ENCODE results near the gene MYOF.
"Not testable (repeated sequence)": the region's sequence is repeated elsewhere in the genome, so short reads cannot be mapped to it uniquely, and the experiment has no call there.

The MYOF gene

DNA sequence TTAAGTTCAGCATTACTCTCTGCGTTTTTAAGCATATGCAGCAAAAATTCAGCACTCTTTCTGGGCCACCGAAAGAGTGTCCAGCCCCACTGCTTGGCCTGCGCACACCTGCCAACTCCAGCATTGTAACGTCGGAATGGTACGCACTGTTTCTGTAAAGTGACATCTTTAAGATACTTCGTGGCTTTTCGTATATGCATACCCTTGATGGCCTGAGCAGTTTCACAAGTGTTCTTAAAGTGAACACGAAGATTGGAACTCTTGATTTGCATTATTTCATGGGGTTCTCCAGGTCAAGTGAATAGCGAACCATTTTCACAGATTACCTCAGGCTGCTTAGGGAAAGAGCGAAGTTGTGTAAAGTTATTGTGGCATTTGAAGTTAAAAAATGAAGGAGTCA, 197.9 kb downstream of the MYOF start:
- DNase-seq = not testable (repeated sequence)

DNA sequence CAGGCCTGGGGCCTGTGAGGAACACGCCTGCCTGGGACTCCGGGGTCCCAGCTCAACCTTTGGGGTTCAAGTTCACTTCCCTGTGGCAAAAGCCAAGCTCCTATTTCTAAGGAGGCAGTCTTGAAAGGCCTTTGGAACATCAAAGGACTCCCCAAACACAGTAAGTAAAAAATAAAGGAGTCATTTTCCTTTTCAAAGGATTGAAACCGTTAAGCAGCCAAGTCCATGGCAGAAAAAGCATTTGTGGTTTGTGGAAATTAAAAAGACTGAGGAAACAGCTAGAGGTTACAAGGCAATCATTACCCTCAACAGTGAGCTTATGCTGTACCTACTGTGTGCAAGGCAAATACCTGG, 200.8 kb downstream of the MYOF start:
- DNase-seq = no peak

DNA sequence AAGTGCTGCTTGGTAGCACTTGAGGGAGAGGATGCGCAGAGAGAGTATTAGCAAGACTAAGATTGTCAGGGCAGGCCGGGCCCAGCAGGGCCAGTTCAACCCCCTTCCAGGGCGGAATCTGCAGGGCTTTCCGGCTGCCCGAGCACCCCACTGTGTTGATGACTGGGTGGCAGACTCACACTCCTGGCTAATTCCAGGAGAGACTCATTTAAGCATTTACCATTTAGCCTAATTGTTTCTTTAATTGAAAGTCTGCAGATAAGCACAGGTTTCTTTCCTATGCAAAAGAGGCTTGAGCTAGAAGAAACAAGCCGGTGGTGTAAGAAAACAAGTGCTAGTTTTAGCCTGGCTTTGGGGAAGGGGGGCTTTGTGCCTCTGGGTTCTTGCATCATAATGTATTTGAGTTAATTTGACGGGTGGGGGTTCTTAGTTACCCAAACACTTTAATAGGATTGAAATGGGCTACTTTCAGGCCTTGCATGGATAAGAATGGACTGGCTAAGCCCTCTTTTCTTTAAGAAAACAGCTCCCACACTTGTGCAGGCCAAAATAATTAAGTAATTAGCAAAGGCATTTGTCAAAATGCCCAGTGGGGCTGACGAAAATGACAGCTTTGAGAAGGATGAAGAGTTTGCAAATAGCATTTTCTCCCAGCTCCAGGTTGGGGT, 201.3 kb downstream of the MYOF start:
- DNase-seq = no peak

DNA sequence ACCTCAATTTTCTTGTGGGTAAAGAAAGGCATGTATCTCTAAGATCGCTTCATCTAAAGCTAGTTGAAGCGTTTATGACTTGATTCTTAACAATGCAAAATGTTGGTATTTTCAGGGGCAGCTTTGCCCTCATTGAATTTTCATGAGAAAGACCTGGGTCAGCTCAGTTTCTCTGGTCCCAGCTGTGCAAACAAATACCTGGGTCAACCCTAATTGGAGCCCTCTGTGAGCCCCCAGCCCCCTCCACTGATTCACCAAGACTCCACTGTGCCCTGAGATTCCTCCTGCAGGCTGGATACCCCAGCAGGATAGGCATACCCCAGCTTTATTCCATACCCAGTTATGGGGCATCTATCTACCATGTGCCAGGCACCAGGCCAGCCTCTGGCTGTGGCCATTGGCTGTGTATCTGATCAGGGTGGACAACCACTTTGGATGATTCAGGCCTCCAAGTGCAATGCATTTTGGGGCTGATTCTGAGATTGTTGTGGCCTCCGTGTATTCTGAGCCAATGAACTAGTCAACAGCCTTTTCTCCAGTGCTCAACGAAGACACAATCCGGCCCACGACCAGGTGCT, 201.9 kb downstream of the MYOF start:
- DNase-seq = no peak

DNA sequence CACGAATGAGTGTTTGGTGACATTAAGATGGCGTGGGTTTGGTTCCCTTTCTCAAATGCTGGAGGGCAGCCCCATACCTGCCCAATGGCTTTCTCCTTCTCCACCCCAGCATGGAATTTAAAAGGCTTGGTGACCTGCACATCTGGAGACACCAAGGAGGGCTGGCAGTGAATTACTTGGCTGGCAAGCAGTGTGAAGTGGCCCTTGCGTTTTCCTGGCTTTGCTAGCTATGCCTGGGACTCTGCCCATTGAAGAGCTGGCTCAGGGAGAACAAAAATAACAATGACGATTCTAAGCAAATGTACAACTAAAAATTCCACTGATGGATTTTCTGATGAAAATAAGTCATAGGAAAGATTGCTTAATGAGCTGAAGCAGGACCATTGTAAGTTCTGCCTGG, 204.8 kb downstream of the MYOF start:
- DNase-seq = no peak

DNA sequence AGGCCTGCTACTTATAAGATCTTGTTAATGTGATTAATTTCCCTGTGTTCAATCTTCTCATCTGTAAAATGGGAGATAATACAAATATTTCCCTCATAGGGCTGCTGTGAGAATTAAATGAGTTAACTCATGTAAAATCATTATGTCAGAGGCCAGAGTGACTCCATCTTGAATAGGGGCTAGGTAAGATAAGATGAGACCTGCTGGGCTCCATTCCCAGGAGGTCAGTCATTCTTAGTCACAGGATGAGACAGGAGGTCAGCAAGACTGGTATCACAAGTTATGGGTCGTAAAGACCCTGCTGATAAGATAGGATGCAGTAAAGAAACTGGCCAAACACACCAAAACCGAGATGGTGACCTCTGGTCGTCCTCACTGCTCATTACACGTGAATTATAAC, 207.7 kb downstream of the MYOF start:
- no peak for DNase-seq

DNA sequence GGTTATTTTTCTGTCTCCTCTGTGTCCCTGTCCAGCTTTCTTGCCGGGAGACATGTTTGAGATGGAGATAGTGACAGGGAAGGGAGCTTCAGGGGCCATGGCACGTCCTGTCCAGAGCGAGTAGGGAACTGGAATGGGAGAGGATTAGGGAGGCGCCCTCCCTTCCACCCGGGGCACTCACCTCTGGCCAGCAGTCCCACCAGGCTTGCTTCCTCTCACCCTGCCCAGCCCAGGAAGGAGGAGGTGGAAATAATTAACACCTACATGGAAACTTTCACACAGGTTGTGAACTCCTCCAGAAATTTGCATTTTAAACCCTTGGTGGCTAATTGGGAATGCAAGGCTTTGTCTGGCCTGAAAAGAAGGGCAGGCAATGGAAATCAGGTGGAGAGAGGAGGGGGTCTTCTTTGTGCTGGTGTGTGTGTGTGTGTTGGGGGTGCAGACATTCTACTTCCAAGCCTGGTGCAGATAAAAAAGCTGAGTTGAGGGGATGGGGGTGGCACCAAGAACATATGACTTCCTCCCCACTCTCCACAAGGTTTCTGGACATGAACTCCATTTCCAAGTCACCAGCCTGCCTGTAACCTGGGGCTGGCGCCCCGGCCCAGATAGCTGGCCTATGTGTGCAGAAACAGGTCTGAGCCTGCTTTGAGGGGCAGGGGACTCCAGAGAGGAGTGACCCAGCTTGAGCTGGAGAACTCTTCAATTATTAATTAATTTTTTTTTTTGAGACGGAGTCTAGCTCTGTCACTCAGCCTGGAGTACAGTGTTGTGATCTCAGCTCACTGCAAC, 209.1 kb downstream of the MYOF start:
- no peak for DNase-seq

DNA sequence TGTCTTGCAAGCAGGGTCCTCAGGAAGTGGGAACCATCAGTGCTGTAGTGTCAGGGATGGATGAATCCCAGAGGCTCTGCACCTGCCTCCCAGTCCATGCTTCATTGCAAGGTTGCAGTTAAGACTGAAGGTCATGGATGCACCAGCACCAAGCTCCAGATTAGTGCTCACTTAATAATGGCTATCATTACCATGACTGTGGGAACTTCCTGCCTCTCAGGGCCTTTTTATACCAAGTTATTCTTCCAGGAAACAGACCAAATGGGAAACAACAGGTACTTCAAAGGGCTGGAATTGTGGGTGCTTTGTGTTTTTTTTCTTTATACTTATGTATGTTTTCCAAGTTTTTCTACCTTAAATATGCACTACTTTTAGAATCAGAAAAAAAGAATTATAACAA, 210.8 kb downstream of the MYOF start:
- no peak for DNase-seq

DNA sequence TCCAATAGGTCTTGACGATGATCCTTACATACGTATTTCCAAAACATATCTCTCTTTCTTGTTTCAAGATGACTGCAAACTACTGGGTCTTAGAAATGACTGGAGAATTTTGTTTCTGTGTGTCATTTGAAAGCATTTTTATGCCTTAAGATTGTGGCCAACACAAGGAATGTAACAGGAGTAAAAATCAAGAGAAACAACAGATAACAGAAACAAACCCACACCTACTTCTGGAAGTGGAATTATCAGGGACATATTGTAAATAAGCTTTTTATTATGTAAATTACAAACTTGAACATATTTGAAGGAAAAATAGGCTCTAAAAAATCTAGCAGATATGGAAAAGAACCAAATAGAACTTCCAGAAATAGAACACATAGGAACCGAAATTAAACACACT, 212.9 kb downstream of the MYOF start:
- DNase-seq = no peak

DNA sequence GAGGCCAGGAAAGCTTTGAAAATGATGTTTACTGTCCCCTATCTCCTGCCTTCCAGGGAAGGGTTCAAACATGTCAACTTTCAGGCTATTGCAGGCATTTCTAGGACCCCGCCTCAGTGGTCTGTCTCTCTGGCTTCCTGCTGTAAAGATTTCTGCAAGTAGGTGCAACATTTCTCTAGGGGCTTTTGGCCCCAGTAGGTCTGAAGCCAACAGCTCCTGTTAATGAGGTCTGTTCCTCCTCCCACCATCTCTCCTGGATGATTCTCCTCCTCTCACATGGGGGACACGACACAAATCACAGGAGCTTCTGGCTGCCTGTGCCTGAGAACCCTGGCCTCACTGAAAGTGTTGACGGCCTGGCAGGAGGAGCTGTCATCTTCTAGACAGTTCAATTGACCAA, 214.1 kb downstream of the MYOF start:
- DNase-seq = no peak

DNA sequence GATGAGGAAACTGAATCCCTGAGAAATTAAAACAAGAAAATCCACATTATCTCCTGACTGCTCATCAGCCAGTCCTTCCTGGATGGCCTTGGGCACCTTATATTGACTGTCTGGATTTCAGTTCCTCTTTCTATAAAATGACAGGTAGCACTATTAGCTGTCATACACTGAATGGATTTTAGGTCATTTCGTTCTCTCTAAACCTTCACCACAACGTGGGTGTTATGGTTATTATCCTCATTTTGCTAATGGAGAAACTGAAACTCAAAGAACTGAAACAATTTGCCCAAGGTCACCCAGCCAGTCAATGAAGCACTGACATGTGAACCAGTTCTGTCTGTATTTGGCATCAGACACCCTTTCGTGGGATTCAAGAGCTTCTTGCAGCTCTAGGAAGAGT, 214.6 kb downstream of the MYOF start:
- no peak for DNase-seq

DNA sequence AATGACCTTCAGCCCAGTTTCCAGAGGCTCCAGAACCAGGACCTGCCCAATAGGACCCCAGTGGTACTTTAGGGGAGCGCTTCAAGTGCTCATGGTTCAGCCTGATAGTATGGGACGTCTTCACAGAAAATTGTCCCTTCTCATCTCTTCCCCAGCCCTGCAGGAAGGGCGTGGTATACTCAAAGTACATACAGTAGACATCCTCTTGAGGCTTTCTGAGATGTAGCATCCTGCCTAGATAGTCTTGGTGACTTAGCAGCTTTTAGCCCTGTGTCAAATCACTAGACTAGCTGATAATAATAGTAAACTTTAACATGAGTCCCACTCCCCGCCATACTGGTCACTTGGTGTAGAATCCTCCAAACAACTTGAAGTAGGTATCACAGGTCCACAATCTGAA, 215.3 kb downstream of the MYOF start:
- DNase-seq = no peak

DNA sequence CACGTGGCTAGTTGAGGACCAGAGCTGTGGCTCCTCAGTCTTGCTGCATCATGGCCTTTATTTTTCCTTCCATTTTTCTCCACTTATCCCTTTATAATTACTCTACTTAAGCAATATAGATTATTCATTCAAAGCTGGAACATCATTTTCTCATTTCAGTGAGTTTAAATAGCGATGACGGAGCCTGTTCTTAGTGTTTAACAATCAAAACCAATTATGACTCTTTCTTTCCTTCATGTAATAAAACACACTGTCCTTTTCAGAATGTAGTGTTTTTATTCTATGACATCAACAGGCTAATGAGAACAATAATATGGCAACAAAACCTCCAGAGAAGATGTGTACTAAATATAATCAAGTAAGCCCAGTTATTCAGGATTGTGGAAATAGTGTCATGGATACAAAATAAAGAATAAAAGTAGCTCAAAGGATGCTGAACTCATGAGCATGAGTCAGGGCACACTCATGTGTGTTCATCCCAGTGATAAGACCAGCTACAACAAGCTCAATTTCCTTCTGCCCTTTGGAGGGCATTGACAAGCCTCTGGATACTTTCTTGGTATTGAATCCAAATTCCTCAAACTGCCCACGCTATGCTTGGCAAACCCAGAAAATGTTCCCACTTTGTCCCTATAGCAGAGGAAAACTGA, 220.0 kb downstream of the MYOF start:
- no peak for DNase-seq

DNA sequence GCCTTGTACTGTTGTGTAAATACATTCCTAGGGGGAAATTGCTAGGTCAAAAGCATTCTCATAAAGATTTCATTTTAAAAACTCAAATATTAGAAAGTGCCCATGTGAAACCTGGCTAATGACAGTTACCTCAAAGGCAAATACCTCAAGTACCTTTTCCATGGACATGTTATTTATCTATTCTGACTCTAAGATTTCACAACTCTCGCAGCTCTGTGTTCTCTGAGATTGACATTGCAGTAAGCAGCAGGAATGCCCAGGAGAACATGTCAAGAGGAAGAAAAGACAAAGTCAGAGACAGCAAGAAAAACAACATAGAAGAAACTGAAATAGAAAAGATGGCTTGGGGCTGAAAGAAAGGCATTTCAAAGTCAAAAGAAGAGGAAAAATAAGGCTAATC, 221.0 kb downstream of the MYOF start:
- DNase-seq = no peak

DNA sequence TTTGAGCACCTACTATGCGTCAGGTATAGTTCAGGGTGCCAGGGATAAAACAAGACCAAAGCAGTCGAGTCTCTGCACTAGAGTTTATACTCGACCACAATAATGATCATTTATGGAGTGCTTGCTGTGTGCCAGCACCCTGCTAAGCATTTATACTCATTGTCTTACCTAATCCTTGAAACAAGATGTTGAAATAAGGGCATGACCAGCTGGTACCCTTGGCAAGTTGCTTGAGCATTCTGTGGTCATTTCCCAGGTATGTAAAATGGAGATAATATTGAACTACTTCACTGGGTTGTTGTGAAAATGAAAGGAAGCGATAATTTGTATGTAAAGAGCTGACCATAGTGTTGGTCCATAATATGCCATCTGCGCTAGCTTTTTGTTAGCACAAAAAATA, 223.0 kb downstream of the MYOF start:
- DNase-seq = no peak

All from NCI-H774 (cell line).